ENCODE data around the gene CKAP2L.

Gene CKAP2L

DNA sequence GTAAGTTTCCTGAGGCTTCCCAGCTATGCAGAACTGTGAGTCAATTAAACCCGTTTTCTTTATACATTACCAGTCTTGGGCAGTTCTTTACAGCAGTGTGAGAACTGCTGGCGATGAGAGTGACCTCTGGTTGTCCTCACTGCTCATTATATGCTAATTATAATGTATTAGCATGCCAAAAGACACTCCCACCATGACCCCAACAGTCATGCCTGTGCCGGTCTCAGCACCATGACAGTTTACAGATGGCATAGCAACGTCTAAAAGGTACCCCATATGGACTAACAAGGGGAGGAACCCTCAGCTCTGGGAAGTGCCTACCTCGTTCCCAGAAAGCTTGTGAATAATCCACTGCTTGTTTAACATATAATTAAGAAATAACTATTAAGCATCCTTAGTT lies 28.0 kb upstream of the CKAP2L start:
- no peak for DNase-seq (ENCODE audit: low read depth in 2 of 2)

DNA sequence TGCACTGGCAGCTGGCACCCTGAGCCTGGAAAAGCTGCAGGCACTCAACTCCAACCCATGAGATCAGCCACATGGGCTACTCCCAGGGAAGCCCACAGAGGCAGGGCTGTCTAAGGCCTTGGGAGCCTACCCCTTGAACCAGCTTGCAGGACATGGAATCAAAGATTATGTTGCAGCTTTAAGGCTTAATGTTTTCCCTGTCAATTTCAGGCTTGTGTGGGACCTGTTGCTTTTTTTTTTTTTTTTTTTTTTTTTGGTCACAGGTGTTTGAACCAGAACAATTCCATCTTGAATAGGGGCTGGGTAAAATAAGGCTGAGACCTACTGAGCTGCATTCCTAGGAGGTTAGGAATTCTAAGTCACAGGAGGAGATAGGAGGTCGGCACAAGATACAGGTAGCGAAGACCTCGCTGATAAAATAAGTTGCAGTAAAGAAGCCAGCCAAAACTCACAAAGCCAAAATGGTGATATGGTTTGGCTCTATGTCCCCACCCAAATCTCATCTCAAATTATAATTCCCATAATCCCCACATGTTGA lies 27.4 kb upstream of the CKAP2L start:
- no peak for DNase-seq (ENCODE audit: low read depth in 2 of 2)

DNA sequence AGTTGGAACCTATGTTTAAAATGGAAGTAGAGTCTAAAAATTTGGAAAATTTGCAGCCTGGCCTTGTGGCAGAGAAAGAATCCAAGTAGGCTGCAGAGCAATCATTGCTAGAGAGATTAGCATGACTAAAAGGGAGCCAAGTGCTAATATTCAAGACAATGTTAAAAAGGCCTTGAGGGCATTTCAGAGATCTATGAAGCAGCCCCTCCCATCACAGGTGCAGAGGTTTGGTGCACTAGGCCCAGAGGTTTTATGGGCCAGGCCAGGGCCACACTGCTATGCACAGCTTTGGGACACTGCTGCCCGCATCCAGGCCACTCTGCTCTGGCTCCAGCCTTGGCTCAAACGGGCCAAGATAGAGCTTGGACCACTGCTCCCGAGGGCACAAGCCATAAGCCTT lies 26.6 kb upstream of the CKAP2L start:
- no peak for DNase-seq (ENCODE audit: low read depth in 2 of 2)

DNA sequence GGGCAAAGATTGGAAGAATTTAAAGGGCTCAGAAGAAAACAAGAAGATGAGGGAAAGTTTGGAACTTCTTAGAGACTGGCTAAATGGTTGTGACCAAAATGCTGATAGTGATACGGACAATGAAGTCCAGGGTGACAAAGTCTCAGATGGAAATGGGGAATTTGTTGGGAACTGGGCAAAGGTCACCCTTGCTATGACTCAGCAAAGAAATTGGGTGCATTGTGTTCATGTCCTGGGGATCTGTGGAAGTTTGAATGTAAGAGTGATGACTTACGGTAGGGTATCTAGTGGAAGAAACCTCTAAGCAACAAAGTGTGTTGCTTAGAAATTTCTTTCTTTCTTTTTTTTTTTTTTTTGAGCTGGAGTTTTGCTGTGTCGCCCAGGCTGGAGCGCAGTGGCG lies 25.9 kb upstream of the CKAP2L start:
- no peak for DNase-seq (ENCODE audit: low read depth in 2 of 2)

DNA sequence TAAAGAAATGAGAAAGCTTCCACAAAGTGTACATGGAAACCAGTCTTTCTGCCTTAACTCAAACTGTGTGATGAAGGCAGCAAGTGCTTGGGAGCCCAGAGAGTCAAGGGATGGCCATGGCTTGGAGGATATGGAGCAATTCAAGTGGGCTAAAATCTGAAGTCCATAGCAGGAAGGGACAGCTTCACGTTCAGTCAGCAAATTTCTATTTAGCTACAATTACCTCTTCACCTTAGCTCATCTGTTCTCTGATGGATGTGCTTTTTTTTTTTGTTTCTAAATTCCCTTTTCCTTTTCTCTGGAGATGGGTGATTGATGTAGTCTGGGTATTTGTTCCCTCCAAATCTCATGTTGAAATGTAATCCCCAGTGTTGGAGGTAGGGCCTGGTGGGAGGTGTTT lies 24.8 kb upstream of the CKAP2L start:
- no peak for DNase-seq (ENCODE audit: low read depth in 2 of 2)

DNA sequence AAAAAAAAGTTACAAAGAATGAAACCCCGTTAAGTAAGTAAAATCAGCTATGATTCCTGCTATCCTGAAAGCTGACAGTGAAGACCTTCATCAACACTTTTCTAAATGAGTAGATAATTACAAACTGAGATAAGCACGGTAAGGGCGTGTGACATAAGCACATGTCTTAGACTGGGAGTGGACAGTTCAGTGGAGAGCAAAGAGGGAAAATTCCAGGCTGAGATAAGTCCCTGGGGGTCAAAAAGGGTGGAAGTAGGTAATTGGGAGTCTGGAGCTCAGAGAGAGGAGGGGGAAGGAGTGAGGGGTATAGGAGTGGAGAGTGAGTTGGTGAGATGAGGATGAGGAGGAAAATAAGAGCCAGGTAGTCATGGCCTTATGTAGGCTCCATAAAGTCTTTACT lies 24.2 kb upstream of the CKAP2L start:
- DNase-seq (ENCODE audit: low read depth in 2 of 2), result no peak

DNA sequence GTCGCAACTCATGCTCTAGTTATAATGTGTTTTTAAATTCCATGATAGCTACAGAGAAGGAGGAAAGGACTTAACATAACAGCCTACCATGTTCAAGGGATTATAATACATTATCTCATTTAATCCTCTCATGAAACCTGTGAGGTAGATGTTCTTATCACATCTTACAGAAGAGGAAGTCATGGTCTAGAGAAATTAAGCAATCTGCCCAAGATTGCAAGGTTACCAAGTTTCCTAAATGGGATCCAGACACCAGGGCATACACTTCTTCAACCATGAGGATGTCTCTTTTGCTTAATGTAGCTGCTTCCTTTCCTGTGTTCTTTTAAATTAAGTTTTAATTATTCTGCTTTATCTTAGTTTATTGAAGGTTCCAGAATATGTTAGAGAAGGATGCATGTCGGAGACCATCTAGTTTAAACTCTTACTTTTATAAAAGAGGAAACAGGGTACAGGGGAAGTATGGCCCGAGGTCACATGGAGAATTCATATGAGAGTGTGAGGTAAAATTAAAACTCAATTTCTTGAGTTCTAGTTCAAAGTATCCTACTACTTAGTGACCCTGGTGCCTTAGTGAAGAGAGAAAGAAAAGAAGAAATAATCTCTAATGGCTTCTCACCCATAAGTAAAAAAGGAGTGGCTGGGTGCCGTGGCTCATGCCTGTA lies 23.5 kb upstream of the CKAP2L start:
- no peak for DNase-seq (ENCODE audit: low read depth in 2 of 2)

DNA sequence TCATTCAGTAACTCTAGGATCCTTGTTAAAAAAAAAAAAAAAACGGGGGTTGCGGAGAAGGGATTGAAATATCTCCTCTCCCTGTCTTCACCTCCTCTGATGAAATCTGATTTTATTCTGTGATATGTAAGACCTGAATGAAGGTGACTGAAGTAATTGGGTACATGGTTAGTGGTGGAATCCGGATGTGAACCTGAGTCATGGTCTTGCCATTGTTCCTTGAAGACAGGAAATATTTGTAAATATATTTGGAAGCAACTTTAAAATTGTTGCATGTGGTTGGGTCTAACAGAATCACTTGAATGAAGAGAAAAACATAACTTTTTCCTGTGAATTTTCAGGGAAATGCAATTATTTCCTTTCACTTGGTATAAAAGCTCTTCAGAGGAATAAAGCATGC lies 22.9 kb upstream of the CKAP2L start:
- no peak for DNase-seq (ENCODE audit: low read depth in 2 of 2)

DNA sequence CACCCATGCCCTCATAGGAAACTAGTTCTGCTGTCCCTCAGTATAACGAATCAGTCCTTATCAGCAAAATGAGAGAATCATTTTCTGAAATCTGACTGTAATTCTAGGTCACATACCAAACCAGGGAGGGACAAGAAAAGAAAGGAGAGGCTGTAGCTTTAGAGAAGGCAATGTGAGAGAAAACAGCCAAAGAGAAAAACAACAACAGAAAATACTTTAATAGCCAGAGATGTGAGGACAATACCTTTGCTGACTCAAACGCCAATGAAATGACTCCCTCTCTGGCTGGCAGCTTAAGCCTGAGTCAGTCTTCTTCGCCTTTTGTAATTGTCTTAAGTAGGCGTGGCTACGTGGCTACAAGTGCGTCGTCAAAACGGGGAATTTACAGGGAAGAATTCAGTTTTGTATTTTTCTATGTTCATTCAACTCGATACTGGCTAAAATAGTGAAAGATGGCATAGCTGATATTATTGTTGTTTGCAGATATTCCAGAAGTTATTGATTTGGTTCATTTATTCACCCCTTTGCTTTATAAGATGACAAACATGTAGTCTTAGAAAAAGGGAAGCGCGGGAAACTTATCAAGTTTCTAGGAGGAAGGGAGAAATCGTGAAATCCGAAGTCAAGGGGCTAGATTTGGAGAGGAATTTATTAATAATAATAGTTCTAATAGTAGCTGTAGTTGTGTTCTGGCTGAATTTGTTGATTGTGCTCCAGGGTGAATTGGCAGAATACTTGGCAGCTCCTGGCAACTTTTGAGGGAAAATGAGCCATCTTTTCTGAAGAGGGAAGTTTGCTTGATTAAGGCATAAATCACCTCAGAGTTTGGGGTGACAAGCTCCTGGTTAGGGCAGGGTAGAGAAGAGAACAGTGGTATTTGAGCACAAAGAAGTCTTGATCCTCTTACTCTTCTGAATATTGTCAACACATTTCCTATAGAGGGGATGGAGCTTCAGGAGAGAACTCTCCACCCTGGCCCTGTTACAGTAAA lies 20.1 kb upstream of the CKAP2L start, which contains the start of gene IL1A:
Gene IL1A, minus strand, starts transcription at position 295 of the 991 bp plus-strand sequence. CDS start 723 bp downstream, outside the sequence.
- no peak for DNase-seq (ENCODE audit: low read depth in 2 of 2)

DNA sequence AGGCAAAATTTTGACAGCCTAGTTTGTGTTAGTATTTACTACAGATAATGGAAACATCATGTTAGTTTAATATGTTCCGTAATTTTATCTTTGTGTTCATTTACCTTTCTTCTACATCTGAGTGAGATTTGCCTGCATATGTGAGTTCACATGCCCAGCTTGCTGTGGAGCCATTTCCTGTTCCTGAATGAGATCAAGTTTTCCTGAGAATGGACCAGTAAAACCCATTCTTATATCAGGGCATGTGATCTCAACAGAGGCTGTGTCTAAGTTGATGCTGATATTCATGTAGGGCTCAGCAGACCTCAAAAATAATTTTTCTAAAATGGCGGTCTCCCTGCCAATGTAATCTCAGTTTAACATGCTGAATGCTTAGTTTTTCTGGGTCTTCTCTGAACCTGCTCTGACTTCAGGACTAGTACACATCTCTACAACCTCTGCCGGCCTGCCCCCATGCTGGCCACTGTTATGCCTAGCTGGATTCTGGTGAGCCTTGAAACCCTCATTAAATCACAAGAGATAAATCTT lies 18.8 kb upstream of the CKAP2L start:
- no peak for DNase-seq (ENCODE audit: low read depth in 2 of 2)

DNA sequence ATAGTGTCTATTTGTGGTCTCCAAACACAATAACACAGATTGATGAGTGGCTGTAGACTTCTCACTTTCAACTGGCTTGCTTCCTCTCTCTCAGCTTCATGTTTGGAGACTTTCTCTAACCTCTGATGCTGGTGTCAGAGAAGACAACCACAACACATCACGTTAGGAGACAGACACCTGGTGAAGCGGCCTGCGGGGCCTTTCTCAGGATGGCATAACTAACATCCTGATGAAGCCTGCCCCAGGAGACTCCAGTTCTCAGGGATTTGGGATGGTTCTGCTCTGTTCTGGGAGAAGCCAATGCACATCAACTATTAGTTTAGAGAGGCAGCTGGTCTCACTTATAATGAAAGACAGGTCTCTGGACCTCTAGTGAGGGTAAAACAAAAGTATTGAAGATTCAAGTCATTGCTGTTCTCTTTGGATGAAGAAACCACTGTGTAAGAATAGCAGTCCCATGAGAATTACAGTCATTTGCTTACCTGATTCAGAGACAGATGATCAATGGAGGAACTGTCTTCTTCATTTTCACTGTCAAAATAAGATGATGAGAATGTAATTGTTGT lies 17.9 kb upstream of the CKAP2L start:
- no peak for DNase-seq (ENCODE audit: low read depth in 2 of 2)

DNA sequence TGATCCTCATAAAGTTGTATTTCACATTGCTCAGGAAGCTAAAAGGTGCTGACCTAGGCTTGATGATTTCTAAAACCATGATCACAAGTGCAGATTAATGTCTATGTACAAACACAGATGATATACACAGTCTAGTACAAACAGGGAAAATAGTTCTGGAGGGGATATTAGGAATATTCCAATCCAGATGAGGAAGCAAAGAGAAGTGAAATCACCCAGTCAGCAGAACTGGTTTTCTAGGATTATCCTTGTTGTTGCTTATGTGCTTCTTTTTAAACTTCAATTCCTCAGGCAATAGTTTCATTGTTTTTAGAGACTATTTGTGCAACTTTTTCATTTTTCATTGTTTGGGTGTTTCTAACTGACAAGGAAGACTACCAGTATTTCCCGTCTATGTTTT lies 15.2 kb upstream of the CKAP2L start:
- no peak for DNase-seq (ENCODE audit: low read depth in 2 of 2)

DNA sequence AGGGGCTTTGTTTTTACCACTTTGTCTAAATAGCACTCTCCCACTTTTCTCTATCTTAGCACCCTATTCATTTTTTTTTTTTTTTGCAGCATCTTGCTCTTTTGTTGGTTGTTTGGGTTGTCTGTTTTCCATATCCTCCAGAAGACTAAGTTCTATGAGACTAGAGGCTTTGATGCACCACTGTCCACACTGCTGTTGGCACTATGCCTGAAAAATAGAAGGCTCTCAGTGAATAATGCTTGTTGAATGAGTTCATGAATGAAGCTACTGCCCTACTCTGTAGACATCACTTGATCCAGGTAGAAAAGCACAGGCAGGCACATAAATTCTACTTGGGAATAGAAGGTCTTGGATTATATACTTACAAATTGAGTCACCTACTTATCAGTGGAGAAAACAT lies 12.6 kb upstream of the CKAP2L start:
- DNase-seq (ENCODE audit: low read depth in 2 of 2), result no peak

DNA sequence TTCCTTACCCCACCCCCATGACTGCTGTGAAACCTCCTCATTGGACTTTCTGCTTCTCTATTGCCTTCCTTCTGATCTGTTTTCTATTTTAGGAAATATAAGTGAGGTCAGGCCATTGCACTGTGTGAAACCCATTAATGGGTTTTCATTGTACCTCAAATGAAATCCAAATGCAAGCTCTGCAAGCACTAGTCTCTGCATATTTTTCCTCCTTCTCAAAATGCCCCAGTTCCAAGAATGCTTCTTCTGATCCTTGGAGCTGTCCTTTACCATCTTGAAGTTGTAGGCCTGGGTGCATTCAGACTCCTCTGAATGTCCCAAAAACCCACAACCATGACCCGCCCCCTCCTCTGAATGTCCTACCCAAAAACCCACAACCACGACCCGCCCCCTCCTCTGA lies 11.7 kb upstream of the CKAP2L start:
- DNase-seq (ENCODE audit: low read depth in 2 of 2), result no peak

DNA sequence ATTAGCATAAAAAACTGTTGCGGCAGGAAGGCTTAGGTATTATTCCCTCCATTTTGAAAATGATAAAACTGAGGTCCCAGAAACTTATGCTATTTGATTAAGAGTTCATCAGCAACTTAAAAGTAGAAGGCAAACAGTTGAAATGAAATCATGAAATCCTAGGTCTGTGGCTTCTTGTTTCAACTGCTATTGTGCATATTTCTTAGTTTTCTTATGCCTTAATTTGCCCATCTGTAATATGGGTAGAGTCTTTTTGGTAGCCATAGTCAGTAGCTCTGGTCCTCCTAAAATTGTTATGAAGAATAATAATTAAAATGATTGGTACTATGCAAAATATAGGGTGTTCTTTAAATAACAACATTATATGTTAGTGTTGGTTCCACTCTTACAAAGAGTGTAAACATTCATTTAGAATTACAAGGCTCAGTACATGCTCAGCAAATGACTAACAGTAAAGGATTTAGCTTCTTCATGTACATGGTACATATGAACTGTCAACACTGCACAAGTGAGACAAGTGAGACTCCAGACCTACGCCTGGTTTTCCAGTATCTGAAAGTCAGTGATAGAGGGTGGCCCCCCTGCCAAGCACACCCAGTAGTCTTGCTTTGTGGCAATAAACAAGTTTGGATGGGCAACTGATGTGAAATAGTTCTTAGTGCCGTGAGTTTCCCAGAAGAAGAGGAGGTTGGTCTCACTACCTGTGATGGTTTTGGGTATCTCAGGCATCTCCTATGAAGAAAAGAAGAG lies 10.3 kb upstream of the CKAP2L start:
- no peak for DNase-seq (ENCODE audit: low read depth in 2 of 2)

DNA sequence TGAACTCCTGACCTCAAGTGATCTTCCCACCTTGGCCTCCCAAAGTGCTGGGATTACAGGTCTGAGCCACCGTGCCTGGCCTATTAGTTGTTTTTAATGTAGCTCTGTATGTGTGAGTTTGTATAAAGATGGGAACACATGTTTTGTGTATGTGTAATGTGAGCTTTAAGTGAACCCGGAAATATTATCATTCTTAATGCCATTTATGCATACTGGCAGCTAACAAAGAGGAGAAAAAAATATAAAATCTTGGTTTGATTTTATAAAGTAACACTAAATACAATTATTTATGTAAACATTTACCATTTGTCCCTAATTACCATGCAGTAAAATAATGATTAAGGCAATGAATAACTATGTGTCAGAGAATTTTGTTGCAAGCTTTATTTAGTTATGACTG lies 9.1 kb upstream of the CKAP2L start:
- no peak for DNase-seq (ENCODE audit: low read depth in 2 of 2)

DNA sequence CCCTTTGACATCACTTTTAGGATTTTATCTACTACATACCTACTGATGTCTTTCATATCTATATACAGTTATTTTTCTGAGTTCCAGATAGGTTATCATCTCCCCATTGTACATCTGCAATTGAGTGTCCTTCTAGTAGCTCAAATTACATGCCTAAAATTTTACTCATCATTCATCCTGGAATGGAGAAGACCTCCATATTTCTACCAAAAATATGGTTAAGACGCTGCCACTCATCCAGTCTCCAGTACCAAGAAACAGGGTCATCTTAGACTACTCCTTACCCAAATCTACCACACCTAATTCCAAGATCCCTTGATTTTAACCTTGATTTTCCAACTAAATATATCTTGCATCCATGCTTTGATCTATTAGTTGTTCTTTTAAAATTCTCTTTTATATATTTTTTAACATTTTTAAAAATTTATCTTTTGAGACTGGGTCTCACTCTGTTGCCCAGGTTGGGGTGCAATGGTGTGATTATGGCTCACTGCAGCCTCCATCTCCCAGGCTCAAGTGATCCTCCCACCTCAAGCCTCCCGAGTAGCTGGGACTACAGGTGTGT lies 8.6 kb upstream of the CKAP2L start:
- no peak for DNase-seq (ENCODE audit: low read depth in 2 of 2)

DNA sequence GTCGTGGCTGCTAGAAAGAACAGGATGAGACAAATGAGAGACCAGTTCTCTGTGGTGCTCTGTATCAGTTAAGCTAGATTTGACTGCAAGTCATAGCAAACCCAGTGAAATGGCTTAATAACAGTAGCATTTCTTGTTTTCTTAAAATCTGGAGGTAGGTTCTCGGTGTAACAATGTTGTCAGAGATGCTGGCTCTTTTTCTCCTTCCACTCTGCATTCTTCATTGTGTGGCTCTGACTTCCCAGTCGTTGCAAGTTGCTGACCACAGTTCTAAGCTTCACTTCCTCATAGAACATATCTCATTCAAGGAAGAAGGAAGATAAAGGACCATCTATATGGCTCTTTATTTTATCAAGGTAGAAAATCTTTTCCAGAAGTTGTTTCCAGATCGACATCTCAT lies 7.9 kb upstream of the CKAP2L start:
- DNase-seq (ENCODE audit: low read depth in 2 of 2), result no peak

DNA sequence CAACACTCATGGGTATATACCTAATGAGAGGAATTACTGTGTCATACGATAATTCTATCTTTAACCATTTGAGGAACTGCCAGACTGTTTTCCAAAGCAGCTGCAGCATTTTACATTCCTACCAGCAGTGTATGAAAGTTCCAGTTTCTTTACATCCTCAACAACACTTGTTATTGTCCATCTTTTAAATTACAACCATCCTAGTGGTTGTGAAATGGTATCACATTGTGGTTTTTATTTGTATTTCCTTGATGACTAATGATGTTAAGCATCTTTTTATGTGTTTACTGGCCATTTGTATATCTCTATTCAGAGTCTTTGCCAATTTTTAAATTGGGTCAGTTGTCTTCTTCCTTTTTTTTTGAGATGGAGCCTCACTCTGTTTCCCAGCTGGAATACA lies 4.0 kb upstream of the CKAP2L start:
- DNase-seq (ENCODE audit: low read depth in 2 of 2), result no peak

DNA sequence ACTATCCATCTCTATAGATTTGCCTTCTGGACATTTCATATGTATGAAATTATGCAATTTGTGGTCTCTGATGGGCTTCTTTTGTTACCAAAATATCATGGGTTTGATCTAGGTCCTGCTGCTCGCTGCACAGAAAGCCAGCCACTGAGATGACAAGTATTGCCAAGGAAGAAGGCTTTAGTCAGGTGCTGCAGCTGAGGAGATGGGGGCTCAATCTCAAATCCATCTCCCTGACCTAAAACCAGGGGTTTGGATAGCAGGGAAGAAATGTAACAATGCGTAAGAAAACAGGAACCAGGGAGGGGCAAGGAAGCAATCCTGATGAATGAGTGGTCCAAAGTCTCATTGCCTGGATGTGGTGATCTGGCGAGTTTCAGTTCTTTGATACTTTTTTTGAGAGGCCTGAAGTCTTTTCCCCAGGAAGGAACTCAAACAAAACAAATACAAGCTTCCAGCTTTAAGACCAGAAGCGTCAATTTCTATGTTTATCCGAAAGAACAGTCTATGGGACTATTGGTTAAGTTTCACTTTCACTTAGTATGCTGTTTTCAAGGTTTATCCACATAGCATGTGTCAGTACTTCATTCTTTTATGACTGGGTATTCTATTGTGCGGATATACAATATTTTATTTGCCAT lies 3.4 kb upstream of the CKAP2L start:
- no peak for DNase-seq (ENCODE audit: low read depth in 2 of 2)

DNA sequence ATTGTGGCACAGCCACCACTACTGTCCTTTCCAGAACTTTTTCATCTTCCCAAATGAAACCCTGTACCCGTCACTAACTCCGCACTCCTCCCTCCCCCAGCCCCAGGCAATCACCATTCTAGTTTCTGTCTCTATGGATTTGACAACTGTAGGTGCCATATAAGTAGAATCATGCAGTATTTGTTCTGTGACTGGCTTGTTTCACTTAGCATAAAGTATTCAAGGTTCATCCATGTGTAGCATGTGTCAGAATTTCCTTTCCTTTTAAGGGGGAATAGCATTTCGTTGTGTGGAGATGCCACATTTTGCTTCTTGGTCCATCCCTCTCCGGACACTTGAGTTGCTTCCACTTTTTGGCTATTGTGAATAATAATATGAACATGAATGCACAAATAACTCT lies 842 bp upstream of the CKAP2L start:
- no peak for DNase-seq (ENCODE audit: low read depth in 2 of 2)
